Measurements from ENCODE around the gene PKNOX2. TPM values are rescaled to one million over a fixed set of nuclear protein-coding genes. Genes with fewer than 3 reads are reported as not detected.

PKNOX2 gene
- total RNA-seq, 4 donors from 2014 or later, result 1.5 to 4.6 (median 2.8) TPM

GRCh38 chr11:125320347-125321076, 156.0 kb downstream of the PKNOX2 start:
- no peak for DNase-seq (ENCODE audit: low spot score in 2 of 2)
- intact Hi-C loops (cut with DNase I; ENCODE audit: low total_unique reads), result no loop called here
- H3K4me3 ChIP-seq (ENCODE audit: low read depth, poor library complexity, severe bottlenecking), result no peak overlapping the region
- 70 to 74% methylated on average over 4 of the region's 4 CpGs for WGBS, 2 donors
- TF ChIP-seq POLR2A (IDR thresholded peaks at IDR 0.05) (no peak), CTCF (IDR thresholded peaks at IDR 0.05) (no peak)

- WGBS, 2 donors, result 85 to 88% methylated on average over 8 of the region's 8 CpGs
- intact Hi-C loops (cut with DNase I; ENCODE audit: low total_unique reads), result no loop called here
- TF ChIP-seq CTCF (IDR thresholded peaks at IDR 0.05) (no peak), POLR2A (IDR thresholded peaks at IDR 0.05) (no peak)
Measured at GRCh38 chr11:125322289-125322688, 157.7 kb downstream of the PKNOX2 start.

GRCh38 chr11:125325196-125325595, 160.6 kb downstream of the PKNOX2 start:
- no peak overlapping the region for H3K4me3 ChIP-seq (ENCODE audit: low read depth, poor library complexity, severe bottlenecking)
- intact Hi-C loops (cut with DNase I; ENCODE audit: low total_unique reads), result no loop called here
- DNase-seq (ENCODE audit: low spot score in 2 of 2), result no peak
- TF ChIP-seq CTCF (IDR thresholded peaks at IDR 0.05) (no peak), POLR2A (IDR thresholded peaks at IDR 0.05) (no peak)
- WGBS, 2 donors, result 80 to 83% methylated on average over 3 of the region's 3 CpGs

More at GRCh38 chr11:125322289-125322688, 157.7 kb downstream of the PKNOX2 start:
- peak in 1 of 2 donors; percentile 15 for DNase-seq (ENCODE audit: low spot score in 2 of 2)
- no peak overlapping the region for H3K4me3 ChIP-seq (ENCODE audit: low read depth, poor library complexity, severe bottlenecking)

GRCh38 chr11:125326126-125326525, 161.6 kb downstream of the PKNOX2 start:
- H3K4me3 ChIP-seq (ENCODE audit: low read depth, poor library complexity, severe bottlenecking), result no peak overlapping the region
- peak in 1 of 2 donors; percentile 52 for DNase-seq (ENCODE audit: low spot score in 2 of 2)
- intact Hi-C loops (cut with DNase I; ENCODE audit: low total_unique reads), result no loop called here
- 91 to 94% methylated on average over 4 of the region's 4 CpGs for WGBS, 2 donors
- TF ChIP-seq CTCF (IDR thresholded peaks at IDR 0.05) (no peak), POLR2A (IDR thresholded peaks at IDR 0.05) (no peak)

GRCh38 chr11:125327518-125328224, 163.1 kb downstream of the PKNOX2 start:
- no peak overlapping the region for H3K4me3 ChIP-seq (ENCODE audit: low read depth, poor library complexity, severe bottlenecking)
- no peak for TF ChIP-seq POLR2A (IDR thresholded peaks at IDR 0.05)
- TF ChIP-seq CTCF (IDR thresholded peaks at IDR 0.05), result no peak
- 82 to 87% methylated on average over 7 of the region's 7 CpGs for WGBS, 2 donors
- DNase-seq (ENCODE audit: low spot score in 2 of 2), result peak in 1 of 2 donors; percentile 73
- intact Hi-C loops (cut with DNase I; ENCODE audit: low total_unique reads), result no loop called here

Data from lower leg skin (tissue), 4 donors.